Osteoblast (primary cell): ENCODE data around the gene DHX58. TPM values are rescaled to one million over a fixed set of nuclear protein-coding genes. Genes with fewer than 3 reads are reported as not detected.
A peak's percentile ranks its signal among the peaks of the same experiment; 100 is the strongest.

ENCODE experiments used
- DNase-seq: peaks from one replicate; pipeline ENCODE4 v3.0.0; 2011; ENCODE audit warnings: low spot score, mixed read lengths; ENCODE audit not compliant: insufficient read length; ENCODE audit errors: missing footprints
- H2AFZ ChIP-seq: 2 replicates; pipeline ENCODE4 v1.6.0; 2011; ENCODE audit warnings: mild to moderate bottlenecking, low read length
- H3K27ac ChIP-seq: 2 replicates; pipeline ENCODE4 v1.5.1; 2011; ENCODE audit warnings: mild to moderate bottlenecking, low read depth, low read length, moderate library complexity
- H3K27me3 ChIP-seq: 2 replicates; pipeline ENCODE4 v1.6.0; 2012; ENCODE audit warnings: mild to moderate bottlenecking, control low read depth, inconsistent platforms, low read length, moderate library complexity; ENCODE audit not compliant: insufficient read depth
- H3K36me3 ChIP-seq: 2 replicates; pipeline ENCODE4 v1.5.1; 2011; ENCODE audit warnings: mild to moderate bottlenecking, low read length, control low read depth, moderate library complexity; ENCODE audit not compliant: insufficient read depth
- H3K4me1 ChIP-seq: 2 replicates; pipeline ENCODE4 v1.5.1; 2011; ENCODE audit warnings: mild to moderate bottlenecking, low read length, control low read depth, moderate library complexity; ENCODE audit not compliant: insufficient read depth
- H3K4me2 ChIP-seq: 2 replicates; pipeline ENCODE4 v1.6.0; 2011; ENCODE audit warnings: mild to moderate bottlenecking, low read length; ENCODE audit not compliant: insufficient read depth
- H3K4me3 ChIP-seq: fragments of 200-600 bp; sonication (generic); 3 replicates; pipeline ENCODE4 v1.5.1; 2012; ENCODE audit warnings: mild to moderate bottlenecking, low read length, inconsistent platforms; ENCODE audit not compliant: insufficient read depth
- H3K79me2 ChIP-seq: 2 replicates; pipeline ENCODE4 v1.6.0; 2012; ENCODE audit warnings: mild to moderate bottlenecking, low read length, control low read depth, inconsistent platforms; ENCODE audit not compliant: insufficient read depth
- H3K9me3 ChIP-seq: 2 replicates; pipeline ENCODE4 v1.5.1; 2011; ENCODE audit warnings: low read depth, low read length, control low read depth
- H4K20me1 ChIP-seq: 2 replicates; pipeline ENCODE4 v1.6.0; 2012; ENCODE audit warnings: mild to moderate bottlenecking, low read length, control low read depth; ENCODE audit not compliant: insufficient read depth
- CTCF ChIP-seq: IDR thresholded peaks from 2 replicates; pipeline ENCODE4 v1.5.1; 2011; ENCODE audit warnings: mild to moderate bottlenecking, low read depth, low read length, moderate library complexity; ENCODE audit errors: extremely low read depth
- total RNA-seq: library from RNA; depleted of rRNA; stranded (reverse); fragments of >200 nt; gene quantifications from 2 replicates; pipeline ENCODE4 v1.2.3, GENCODE V29; 2012

Gene DHX58
- total RNA-seq, 1 donor: 18.5 TPM

GRCh38 chr17:42119301-42119700 lies 6.8 kb upstream of the DHX58 start:
- no peak for TF ChIP-seq CTCF
- DNase-seq: peak; percentile 63

GRCh38 chr17:42118545-42118944 lies 6.0 kb upstream of the DHX58 start:
- Histone ChIP-seq H3K27me3 (no peaks in the 10 kb centered on the region), H3K9me3 (no peaks in the 10 kb centered on the region), H2AFZ (no peak overlapping the region), H3K79me2 (peaks cover 3% of the 10 kb centered on the region), H3K27ac (no peak overlapping the region), H3K36me3 (peaks cover 26% of the 10 kb centered on the region), H3K4me1 (peaks cover 9% of the 10 kb centered on the region), H3K4me2 (no peak overlapping the region), H3K4me3 (no peak overlapping the region), H4K20me1 (peaks cover 6% of the 10 kb centered on the region)
- TF ChIP-seq CTCF: peak; percentile 44
- peak; percentile 84 for DNase-seq

More at GRCh38 chr17:42119301-42119700, 6.8 kb upstream of the DHX58 start:
- Histone ChIP-seq H3K4me3 (no peak overlapping the region), H4K20me1 (peaks cover 6% of the 10 kb centered on the region), H3K27me3 (no peaks in the 10 kb centered on the region), H3K4me2 (no peak overlapping the region), H3K36me3 (peaks cover 25% of the 10 kb centered on the region), H3K4me1 (peaks cover 9% of the 10 kb centered on the region), H2AFZ (no peak overlapping the region), H3K79me2 (peaks cover 3% of the 10 kb centered on the region), H3K9me3 (no peaks in the 10 kb centered on the region), H3K27ac (no peak overlapping the region)

- no peaks in the 10 kb centered on the region for H3K9me3 ChIP-seq
- H3K4me2 ChIP-seq: no peak overlapping the region
- H2AFZ ChIP-seq: no peak overlapping the region
- peaks cover 9% of the 10 kb centered on the region for H3K4me1 ChIP-seq
- no peaks in the 10 kb centered on the region for H3K27me3 ChIP-seq
- DNase-seq: peak; percentile 44
- no peak overlapping the region for H3K4me3 ChIP-seq
- peaks cover 6% of the 10 kb centered on the region for H4K20me1 ChIP-seq
- H3K79me2 ChIP-seq: peaks cover 3% of the 10 kb centered on the region
- no peak overlapping the region for H3K27ac ChIP-seq
- TF ChIP-seq CTCF: no peak
- H3K36me3 ChIP-seq: peaks cover 26% of the 10 kb centered on the region
These were observed 5.6 kb upstream of the DHX58 start for GRCh38 chr17:42118126-42118510.

GRCh38 chr17:42117397-42118125 lies 5.0 kb upstream of the DHX58 start:
- TF ChIP-seq CTCF: no peak
- Histone ChIP-seq H3K4me3 (no peak overlapping the region), H3K9me3 (no peaks in the 10 kb centered on the region), H3K4me2 (no peak overlapping the region), H3K79me2 (peaks cover 3% of the 10 kb centered on the region), H3K4me1 (peaks cover 14% of the 10 kb centered on the region), H3K27ac (no peak overlapping the region), H3K27me3 (no peaks in the 10 kb centered on the region), H2AFZ (no peak overlapping the region), H3K36me3 (peaks cover 26% of the 10 kb centered on the region), H4K20me1 (peaks cover 6% of the 10 kb centered on the region)
- peak; percentile 42 for DNase-seq
